Femur (tissue), 1 donor: ENCODE measurements around the gene CPZ.

ENCODE experiments used
- DNase-seq: peaks from one replicate; pipeline ENCODE4 v3.0.0-alpha.2; 2017

CPZ gene

DNA sequence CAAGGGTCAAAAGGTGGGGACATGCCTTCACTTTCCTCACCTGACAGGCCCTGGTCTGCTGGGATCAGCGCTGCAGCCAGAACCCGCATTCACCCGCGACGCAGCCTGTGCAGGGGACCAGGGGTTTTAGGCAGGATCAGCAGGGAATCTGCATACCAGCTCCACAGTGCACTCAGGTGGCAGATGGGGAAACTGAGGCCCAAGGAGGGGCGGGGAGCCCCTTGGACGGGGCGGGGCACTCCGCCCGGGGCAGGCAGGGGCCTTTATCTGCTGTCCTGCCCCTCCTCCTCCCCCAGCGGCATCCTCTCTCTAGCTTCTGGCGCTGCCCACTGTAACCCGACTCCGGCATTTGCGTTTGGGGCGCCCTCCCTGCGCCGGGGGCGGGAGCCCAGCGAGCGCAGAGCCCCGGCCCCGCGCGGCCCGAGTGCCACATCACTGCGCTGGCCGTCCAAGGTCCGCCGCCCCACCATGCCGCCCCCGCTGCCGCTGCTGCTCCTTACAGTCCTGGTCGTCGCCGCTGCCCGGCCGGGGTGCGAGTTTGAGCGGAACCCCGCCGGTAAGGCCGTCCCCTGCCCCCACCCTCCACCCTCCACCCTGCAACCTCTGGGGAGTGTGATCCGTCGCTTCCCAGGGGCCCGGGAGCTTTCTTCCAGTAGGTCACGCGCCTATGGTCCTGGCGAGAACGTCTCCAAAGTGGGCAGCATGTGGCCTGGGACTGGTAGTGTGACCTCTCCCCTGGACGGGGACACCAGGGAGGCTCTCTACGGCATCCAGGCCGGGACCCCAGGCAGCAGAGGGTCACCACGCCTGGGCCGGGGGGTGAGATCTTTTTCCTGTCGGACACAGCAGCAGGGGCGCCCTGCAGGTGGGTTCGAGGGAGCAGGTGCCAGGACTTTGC lies at the start of gene CPZ:
Gene CPZ (plus strand): TSS at position 400 of the 898 bp plus-strand sequence. CDS start 69 bp downstream, at position 469.
- DNase-seq = peak; percentile 77

DNA sequence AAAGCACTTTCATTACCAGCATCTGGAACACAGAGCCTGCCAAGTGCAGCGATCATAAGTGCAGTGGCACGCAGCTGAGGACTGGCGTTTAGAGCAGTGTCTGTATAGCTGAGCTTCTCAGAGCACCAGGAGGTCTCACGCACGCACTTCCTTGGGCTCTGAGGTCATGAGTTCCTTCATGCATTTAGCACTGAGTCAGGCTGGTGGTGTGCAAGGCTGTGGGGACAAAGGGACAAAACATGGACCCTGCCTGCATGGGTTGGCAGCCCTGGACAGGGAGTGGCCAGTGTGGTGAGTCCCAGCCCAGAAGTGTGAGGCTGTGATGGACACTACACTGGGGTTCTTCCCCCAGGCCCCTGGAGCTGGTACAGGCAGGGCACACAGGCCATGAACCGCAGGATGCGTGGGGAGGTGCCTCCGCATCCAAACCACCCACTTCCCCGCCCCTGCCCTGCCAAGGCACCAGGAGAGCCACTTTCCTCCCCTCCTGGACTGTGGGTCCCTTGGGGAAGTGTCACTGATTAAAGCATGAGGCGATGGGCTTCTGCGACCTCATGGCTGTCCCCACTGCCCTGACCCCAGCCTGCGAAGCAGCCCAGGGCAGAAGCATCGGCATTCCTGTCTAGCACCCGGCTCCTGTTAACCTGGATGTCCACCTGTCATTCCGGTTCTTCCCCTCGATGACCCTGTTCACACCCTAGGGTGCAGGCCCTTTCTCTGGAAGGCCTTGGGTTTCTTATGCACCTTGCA lies 49.6 kb upstream of the CPZ start:
- DNase-seq = no peak

DNA sequence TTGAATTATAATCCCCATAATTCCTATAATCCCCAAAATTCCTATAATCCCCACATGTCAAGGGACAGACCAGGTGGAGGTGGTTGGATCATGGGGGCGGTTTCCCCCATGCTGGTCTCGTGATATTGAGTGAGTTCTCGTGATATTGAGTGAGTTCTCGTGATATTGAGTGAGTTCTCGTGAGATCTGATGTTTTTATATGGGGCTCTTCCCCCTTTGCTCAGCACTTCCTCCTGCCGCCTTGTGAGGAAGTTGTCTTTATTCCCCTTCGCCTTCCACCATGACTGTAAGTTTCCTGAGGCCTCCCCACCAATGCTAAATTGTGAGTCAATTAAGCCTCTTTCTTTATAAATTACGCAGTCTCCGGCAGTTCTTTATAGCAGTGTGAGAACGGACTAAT lies 48.9 kb upstream of the CPZ start:
- no peak for DNase-seq

DNA sequence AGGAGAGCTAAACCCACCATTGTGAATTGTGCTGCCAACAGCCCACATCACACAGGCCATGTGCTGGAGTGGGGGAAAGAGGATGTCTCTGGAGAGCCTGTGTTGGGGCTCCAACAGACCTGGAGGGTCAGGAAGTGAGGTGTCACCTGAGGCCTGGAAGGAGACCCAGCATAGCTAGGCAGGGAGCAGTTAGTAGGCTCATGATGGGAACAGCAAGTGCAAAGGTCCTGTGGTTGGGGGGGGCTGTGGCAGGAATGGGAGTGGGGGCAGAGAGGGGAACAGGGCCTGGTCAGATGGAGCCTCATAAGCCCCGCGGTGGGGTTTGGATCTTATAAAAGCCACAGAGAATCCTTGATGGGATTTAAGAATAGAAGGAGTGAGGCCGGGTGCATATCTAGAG lies 48.3 kb upstream of the CPZ start:
- no peak for DNase-seq

DNA sequence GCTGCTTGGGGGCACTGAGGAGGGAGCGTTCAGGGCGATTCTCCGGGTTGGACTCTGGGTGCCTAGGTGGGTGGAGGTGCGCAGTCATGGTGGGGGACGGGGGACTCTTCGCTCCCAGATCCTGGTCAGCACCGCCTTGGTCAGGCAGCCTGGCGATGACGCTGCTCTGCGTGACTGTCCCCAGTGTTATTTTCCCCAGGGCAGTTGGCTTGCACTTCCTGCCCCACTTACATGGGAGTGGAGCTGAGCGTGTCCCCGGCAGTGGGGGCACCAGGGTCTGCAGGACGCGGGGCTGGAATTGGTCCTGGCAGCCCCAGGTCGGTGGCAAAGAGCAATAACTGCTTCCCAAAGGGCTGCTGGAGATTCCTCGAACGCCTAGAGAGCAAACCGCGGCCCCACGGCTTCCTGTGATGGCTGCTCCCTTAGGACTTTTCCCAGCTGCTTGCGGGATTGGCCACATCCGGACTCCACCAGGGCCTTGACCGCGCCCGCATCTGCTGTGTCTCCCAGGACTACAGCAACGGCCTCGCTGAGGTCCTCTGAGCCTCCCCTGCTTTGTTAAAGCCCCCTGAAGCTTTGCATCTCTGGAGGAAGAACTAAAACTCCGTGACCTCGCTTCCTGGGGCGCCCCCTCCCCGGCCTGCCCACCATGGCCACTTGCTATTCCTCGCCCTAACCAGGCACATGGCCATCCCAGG lies 47.7 kb upstream of the CPZ start:
- peak; percentile 34 for DNase-seq

DNA sequence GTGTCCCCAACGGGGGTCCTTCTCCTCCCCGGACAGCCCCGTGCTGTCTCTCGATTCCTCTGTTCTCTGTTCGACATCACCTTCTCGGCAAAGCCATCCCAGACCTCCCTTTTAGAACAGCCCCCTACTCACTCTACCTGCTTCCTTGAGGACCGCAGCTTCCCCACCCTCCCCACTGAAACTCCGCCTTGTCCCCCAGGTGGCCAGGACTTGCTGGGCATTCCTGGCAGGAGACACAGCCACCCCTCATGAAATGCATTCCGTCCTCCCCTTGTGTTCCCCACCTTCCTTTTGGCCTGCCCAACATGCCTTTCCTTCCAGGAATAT lies 47.2 kb upstream of the CPZ start:
- DNase-seq = no peak

DNA sequence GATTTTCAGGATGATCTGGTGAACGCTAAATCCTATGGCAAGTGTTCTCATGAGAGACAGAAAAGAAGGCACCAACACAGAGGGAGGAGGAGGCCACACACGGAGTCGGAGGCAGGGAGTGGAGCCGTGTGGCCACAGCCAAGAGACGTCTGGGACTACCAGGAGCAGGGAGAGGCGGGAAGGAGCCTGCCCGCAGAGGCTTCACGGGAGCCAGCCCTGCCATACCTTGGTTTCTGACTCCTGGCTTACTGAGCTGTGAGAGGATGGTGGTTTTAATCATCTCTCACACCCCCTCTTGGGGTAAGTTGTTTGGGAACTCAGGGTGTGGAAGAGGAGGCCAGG lies 45.8 kb upstream of the CPZ start:
- no peak for DNase-seq

DNA sequence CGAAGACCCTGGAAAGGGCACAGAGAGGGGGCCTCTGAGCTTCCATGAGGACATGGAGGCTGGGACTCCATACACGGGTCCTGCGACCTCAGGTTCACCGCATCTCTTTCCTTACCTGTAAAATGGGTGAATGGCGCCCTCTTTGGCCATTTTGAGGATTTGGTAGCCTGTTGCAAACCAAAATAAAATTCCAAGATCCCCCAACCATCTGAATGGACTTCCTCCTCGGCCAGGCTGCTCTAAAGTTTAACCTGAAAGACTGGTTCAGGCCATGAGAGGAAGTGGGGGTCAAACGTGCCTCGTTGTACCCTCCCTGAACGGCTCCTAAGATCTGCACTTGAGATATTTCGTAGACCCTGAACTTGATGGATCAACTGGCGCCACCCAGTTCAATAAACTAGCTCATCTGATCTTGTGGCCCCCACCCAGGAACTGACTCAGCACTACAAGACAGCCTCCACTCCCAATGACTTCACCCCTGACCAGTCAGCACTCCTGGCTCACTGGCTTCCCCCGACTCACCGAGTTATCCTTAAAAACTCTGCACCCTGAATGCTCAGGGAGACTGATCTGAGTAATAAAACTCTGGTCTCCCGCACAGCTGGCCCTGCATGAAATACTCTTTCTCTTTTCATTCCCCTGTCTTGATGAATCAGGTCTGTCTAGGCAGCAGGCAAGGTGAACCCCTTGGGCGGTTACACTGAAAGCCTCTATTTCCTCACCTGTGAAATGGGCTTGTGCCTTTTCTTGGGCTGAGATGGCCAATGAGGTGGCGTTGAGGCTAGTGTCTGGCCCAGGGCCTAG lies 45.3 kb upstream of the CPZ start:
- no peak for DNase-seq

DNA sequence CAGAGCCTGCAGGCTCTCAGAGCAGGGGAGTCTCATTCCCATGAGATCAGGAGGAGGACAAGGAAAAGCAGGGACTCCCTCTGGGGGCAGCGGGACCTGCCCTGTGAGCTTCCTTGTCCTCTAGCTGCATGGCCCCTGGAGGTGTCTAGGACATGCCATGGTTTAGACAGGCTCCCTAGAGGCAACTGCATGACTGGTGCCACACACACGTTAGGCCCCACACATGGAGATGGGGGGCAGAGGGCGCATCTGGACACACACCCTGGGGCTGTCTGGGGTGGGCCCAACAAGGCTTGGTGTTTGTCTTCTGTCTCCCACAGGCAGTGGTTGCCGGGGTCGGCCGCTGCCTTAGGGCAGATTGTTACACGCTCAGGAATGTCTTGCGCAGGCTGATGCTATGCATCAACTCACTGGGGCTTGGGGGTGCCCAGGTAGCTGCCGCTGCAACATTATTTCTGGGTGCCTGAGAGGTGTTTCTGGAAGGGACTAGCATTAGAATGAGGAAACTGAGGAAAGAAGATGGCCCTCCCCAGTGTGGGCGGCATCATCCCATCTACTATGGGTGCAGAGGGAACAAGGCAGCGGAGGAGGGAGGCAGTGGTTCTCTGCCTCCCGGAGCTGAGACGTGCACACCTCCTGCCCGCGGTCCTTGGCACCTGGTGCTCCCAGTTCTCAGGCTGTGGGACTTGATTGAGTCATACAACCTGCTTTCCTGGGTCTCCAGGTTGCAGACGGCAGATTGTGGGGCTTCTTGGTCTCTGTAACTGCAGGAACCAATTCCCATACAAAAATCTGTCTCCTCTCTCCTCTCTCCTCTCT lies 44.4 kb upstream of the CPZ start:
- DNase-seq = no peak

DNA sequence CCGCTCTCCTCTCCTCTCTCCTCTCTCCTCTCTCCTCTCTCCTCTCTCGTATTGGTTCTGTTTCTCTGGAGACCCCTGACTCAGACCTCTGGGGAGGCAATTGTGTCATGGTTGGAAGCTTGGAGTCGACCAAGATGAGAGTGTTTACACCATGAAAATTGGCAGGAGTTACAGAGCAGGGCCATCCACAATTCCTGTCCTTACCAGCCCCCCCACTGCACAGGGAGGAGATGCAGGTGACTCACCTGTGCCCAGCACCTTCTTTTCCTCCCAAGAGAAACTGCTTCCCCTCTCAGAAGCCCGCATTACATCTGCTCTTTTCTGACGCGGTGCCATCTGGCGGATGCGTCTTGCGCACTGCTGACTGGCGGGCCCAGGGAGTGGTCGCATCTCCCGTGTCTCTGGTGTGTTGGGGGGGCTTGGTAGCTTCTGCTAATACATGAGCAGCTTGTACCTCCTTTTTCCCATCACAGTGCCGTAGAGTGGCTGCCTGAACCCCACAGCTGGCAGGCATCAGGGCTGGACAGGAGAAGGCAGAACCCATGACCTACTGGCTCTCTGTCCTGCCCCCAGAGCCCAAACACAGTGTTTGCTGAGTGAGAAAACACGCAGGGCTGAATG lies 43.7 kb upstream of the CPZ start:
- DNase-seq = no peak

DNA sequence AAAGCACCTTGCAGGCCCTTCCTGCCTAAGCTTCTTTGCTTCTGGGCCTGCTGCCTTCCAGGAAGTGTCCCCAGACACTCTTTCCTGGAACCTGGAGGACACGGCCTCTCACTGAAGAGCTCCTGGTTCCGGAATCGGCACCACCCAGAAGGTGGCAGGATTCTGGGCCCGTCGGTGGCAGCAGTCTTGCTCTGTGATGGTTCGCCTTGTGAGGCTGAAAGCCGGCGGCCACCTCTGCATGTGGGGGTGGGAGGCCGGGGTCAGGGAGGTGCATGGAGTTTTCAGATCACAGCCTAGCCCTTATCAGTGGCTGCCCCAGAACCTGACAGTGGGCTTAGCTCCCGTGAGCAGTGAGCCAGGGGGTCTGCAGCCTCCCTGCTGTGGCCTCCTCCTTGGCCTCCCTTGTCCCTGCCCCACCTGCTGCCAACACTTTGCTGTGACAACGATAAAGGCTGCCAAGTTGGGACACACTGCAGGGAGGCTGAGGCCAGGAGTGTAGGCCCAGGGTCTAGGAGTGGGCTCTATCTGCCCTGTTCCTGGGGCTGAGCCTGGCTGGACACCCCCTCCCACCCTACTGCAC lies 43.1 kb upstream of the CPZ start:
- no peak for DNase-seq

DNA sequence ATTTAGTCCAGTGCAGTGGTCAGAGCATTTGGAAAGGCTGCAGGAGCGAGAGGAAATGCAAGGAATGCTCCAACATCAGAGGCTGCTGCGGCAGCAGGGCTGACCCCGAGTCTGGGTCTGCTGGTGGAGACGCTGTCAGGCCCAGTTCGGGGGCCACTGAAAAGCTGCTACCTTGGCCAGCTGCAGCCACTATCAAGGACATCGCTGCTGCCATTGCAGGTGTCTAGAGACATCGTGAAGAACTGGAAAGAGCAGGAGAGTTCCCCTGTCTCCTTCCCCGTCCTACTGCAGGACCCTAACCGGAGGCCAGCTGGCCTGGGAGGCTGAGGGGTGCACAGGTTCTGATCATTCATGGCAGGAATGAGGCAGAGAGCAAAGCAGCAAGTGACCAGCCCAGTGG lies 41.9 kb upstream of the CPZ start:
- DNase-seq = no peak

DNA sequence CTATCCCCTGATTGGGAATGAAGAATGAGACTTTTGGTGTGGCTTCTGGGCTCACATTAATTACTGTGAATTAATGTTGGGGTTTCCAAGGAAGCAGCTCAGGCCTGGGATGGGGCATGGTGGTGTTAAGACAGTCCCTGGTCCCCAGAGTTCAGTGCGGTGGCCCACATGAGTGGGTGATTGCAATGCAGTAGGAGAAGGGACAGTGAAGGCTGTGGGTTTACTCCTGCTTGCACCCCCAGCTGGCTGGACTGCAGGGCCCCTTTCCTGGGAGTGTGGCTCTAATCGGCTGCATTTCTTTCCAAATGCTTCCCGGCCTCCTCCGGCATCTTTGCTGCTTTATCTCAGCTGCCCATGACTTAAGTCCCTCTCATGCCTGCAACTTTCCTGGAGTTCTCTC lies 40.5 kb upstream of the CPZ start:
- no peak for DNase-seq

DNA sequence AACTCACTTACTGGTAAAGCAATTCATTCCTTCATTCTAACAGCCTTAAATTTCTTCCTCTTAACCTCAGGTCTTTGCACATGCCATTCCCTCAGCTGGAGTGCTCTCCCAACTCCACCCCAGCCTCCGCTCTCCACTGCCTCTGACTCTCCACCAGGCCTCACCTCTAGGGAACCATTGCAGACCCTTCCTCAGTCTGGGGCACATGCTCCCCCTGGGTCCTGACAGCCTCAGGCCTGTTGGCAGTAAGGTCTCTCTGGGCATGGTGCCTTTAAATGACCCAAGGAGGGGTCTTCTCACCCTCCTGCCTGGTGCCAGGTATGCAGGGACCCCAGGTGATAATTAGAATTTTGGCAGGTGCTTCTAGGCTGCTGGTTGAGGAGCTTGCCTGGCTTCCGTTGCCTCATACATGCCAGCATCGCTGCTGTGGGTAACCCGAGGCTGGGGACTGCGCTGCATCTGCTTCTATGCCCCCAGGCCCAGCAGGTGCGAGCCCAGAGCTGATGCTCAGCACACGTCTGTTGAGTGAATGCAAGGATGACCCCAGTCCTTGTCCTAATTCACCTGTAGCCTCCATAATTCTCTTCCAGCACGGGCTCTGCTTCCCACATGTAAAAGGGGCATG lies 39.9 kb upstream of the CPZ start:
- no peak for DNase-seq

DNA sequence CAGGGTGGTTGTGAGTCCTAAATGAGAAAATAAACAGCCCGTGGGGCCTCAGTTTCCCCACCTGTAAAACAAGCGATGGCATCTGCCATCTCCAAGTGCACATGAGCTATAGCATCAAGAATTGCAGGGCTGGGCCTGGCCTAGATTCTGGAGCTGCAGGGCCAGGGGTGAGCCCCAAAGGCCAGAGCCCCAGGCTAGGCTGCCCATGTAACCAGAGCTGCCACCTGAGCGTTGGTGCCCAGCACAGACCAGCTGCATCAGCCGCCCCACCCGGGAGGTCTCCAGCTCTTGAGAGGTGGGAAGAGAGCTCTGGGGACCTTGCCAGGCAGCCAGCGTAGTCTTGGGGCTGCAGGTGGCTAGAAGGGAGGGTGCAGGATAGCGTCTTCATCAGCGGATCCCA lies 39.3 kb upstream of the CPZ start:
- no peak for DNase-seq

DNA sequence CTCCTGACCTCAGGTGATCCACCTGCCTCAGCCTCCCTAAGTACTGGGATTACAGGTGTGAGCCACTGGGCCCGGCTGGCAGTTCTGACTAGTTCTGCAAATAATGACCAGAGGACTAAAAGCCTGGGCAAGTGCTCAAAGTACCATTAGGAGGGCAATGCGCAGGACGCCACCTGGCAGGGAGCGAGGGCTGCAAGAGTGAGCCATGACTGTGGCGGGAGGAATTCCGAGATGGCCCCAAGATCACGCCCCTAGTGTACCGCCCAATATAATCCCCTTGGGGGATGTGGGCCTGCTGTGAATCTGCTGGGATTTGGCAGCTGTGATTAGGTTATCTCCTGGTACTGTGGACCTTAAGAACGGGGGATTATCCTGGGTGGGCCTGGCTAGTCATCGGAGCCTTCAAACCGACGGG lies 38.6 kb upstream of the CPZ start:
- no peak for DNase-seq

DNA sequence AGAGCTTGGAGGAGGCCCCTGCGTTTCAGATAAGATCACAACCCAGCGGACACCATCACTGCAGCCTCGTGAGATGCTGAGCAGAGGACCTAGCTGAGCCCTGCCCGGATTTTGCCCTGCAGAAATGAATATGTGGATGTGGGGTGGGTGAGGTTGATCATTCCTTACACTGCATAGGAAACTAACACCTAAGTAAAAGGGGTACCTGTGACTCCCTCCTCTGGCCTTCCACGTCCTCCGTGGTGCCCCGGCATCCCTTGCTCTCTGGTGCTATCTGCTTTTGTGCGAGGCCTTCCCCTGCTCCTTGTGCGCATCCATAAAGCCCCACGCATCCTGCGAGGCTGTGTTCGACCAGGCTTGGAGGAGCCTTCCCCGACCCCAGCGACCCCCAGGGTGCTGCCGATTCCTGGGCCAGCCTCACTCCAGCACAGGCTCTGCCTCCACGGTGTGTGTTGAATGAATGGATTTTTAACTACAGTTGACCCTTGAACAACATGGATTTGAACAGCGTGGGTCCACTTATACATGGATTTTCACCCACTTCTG lies 37.9 kb upstream of the CPZ start:
- DNase-seq = no peak

DNA sequence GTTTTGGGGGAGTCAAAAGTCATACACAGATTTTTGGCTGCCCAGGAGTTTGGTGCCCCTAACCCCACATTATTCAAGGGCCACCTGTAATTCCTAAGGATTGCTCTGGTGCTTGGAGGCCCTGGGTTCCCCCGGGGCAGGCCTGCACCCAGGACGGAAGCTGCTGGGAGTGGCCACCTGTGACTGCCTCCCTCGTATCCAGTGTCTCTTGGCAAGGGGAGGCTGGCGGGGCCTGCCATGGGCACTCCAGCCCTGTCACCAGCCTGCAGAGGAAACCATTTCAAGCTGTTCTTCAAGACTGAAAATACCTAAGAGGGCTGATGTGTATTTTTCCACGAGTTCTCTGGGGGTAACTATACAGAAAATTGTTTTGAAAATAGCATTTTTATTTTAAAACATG lies 36.8 kb upstream of the CPZ start:
- DNase-seq = no peak

DNA sequence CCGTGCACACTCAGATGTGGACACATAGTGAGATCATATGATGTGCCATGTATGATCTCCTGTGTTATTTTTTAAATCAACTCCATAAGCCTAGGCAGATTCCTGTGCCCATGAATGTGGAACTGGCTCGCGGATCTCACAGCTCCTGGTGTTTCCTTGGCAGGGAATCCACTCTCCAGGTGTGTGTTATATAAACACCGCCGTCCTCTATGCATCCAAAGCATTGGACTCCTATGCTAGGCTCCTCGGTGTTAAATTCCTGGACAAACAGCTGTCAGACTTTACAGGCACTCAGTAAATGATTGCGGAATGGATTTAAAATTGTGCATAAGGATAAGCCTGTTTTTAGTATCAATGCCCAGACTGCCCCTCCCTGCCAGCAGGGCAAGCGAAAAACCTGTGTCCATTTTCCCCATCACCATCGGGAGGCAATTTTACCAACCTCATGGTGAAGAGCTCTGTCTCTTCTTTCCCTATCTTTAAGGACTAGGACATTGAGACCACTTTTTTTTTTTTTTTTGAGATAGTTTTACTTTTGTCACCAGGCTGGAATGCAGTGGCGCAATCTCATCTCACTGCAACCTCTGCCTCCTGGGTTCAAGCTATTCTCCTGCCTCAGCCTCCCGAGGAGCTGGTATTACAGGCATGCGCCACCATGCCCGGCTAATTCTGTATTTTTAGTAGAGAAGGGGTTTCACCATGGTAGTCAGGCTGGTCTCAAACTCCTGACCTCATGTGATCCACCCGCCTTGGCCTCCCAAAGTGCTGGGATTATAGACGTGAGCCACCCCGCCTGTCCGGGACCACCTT lies 36.0 kb upstream of the CPZ start:
- no peak for DNase-seq
